B cell (primary cell): ENCODE measurements around the gene ADAM12. TPM values are rescaled to one million over a fixed set of nuclear protein-coding genes. Genes with fewer than 3 reads are reported as not detected.

Experiments
- ATAC-seq: fragments of 200-7000 bp; cut with Tn5 transposase; one replicate; pipeline ENCODE4 v1.10.0; 2021; ENCODE audit warnings: low read depth, mild to moderate bottlenecking, moderate number of reproducible peaks, moderate library complexity
- CTCF ChIA-PET: fragments of 350-600 bp; sonication (Branson Sonifier 250); formaldehyde crosslinking; loops from one replicate; lab custom pipeline; 2021; ENCODE audit warnings: antibody characterized with exemption, inconsistent platforms; lab: Charles Lee
- POLR2A ChIA-PET: fragments of 350-600 bp; sonication (Branson Sonifier 250); formaldehyde crosslinking; loops from one replicate; lab custom pipeline; 2021; ENCODE audit warnings: antibody characterized with exemption; lab: Charles Lee
- DNase-seq: peaks from one replicate; pipeline ENCODE4 v3.0.0; 2013
- H2AFZ ChIP-seq: 2 replicates; pipeline ENCODE4 v1.6.1; 2012; ENCODE audit warnings: mild to moderate bottlenecking, low read depth, low read length; ENCODE audit not compliant: insufficient read depth, poor library complexity, severe bottlenecking
- H3K27ac ChIP-seq, 2 donors: 1 replicate in 1 of 2; 2 replicates in 1 of 2; pipeline ENCODE4 v1.5.1; 2012 to 2013; ENCODE audit warnings: low read length in 2 of 2, mild to moderate bottlenecking in 2 of 2, moderate library complexity in 1 of 2
- H3K27me3 ChIP-seq, 4 experiments: fragments of 200-600 bp in 1 of 4; sonication (generic) in 1 of 4; replicated peaks in 1 of 4; 1 replicate in 2 of 4; 2 replicates in 2 of 4; pipeline versions ENCODE4 v1.6.1 to v1.7.0; 2013 to 2016; ENCODE audit warnings: low read length in 3 of 4, mild to moderate bottlenecking in 2 of 4, mixed read lengths in 1 of 4, moderate library complexity in 1 of 4; ENCODE audit not compliant: insufficient read depth in 4 of 4, control insufficient read depth in 3 of 4; ENCODE audit errors: control extremely low read depth in 1 of 4
- H3K36me3 ChIP-seq, 2 experiments: replicated peaks in 1 of 2; 1 replicate in 1 of 2; 2 replicates in 1 of 2; pipeline versions ENCODE4 v1.6.1 to v1.7.1; 2013; ENCODE audit warnings: low read length in 1 of 2; ENCODE audit not compliant: insufficient read depth in 2 of 2, control insufficient read depth in 1 of 2; ENCODE audit errors: control extremely low read depth in 1 of 2, extremely low read depth in 1 of 2
- H3K4me1 ChIP-seq, 2 donors: fragments of 200-600 bp in 1 of 2; sonication (generic) in 1 of 2; 1 replicate in 1 of 2; 2 replicates in 1 of 2; pipeline versions ENCODE4 v1.5.1 to v1.6.1; 2013 to 2017; ENCODE audit warnings: low read length in 2 of 2; ENCODE audit not compliant: control insufficient read depth in 2 of 2, insufficient read depth in 2 of 2
- H3K4me2 ChIP-seq: replicated peaks from 2 replicates; pipeline ENCODE3; 2012; ENCODE audit warnings: mild to moderate bottlenecking, low read depth, low read length; ENCODE audit not compliant: poor library complexity, severe bottlenecking
- H3K4me3 ChIP-seq, 5 experiments: fragments of 200-600 bp in 1 of 5; sonication (generic) in 1 of 5; 1 replicate in 3 of 5; 2 replicates in 2 of 5; pipeline versions ENCODE4 v1.5.1 to v1.7.0; 2011 to 2016; ENCODE audit warnings: low read length in 4 of 5, mild to moderate bottlenecking in 4 of 5, low read depth in 2 of 5, control low read depth in 1 of 5, moderate library complexity in 1 of 5; ENCODE audit not compliant: insufficient read depth in 1 of 5; ENCODE audit errors: control extremely low read depth in 1 of 5, extremely low read depth in 1 of 5
- H3K79me2 ChIP-seq: fragments of 200-600 bp; sonication (generic); one replicate; pipeline ENCODE4 v1.6.0; 2016; ENCODE audit warnings: low read length; ENCODE audit not compliant: control insufficient read depth, insufficient read depth
- H3K9ac ChIP-seq: fragments of 200-600 bp; sonication (generic); 2 replicates; pipeline ENCODE4 v1.6.1; 2017; ENCODE audit warnings: mild to moderate bottlenecking, low read length, moderate library complexity
- H3K9me3 ChIP-seq, 3 donors: one replicate each; pipeline versions ENCODE4 v1.6.1 to v1.7.1; 2013; ENCODE audit warnings: low read length in 2 of 3; ENCODE audit not compliant: control insufficient read depth in 2 of 3, insufficient read depth in 1 of 3; ENCODE audit errors: control extremely low read depth in 1 of 3
- H4K20me1 ChIP-seq: 2 replicates; pipeline ENCODE4 v1.6.0; 2012; ENCODE audit warnings: mild to moderate bottlenecking, low read length; ENCODE audit not compliant: insufficient read depth, control insufficient read depth, poor library complexity, severe bottlenecking
- H3K27ac Mint-ChIP-seq: one replicate; pipeline ENCODE4 v1.8.0; 2021; ENCODE audit warnings: mixed read lengths
- H3K27me3 Mint-ChIP-seq: one replicate; pipeline ENCODE4 v1.8.0; 2021; ENCODE audit warnings: mixed read lengths
- H3K4me1 Mint-ChIP-seq: one replicate; pipeline ENCODE4 v1.8.0; 2021; ENCODE audit warnings: mixed read lengths
- H3K4me3 Mint-ChIP-seq: one replicate; pipeline ENCODE4 v1.8.0; 2021; ENCODE audit warnings: mixed read lengths
- H3K9me3 Mint-ChIP-seq: one replicate; pipeline ENCODE4 v1.8.0; 2022; ENCODE audit warnings: mixed read lengths; ENCODE audit not compliant: insufficient read depth
- CTCF ChIP-seq: fragments of 200-600 bp; IDR thresholded peaks from one replicate; pipeline ENCODE4 v1.8.0; 2022; ENCODE audit warnings: antibody characterized with exemption, mild to moderate bottlenecking
- EZH2 ChIP-seq: IDR thresholded peaks from 2 replicates; pipeline ENCODE4 v1.6.1; 2012; ENCODE audit warnings: borderline replicate concordance, low read depth, mild to moderate bottlenecking, moderate library complexity, low read length; ENCODE audit not compliant: insufficient read depth, poor library complexity, severe bottlenecking
- WGBS: methylation state at CpG from one replicate; pipeline ENCODE4 v1.1.5; 2013; ENCODE audit warnings: missing lambda C conversion rate; ENCODE audit not compliant: insufficient coverage; 5-methylcytosine and 5-hydroxymethylcytosine counted together
- intact Hi-C: fragments of 100-400 bp; cut with micrococcal nuclease; formaldehyde crosslinking; loops from one replicate; pipeline ENCODE4 v1.10.0; 2022
- polyA plus RNA-seq: library from polyadenylated mRNA; depleted of rRNA; stranded (reverse); fragments of >200 nt; gene quantifications from 2 replicates; pipeline ENCODE4 v1.2.3, GENCODE V29; 2012
- total RNA-seq, 2 donors: library from RNA; stranded (reverse); fragments of 120-200 nt in 1 of 2; gene quantifications; 1 replicate in 1 of 2; 2 replicates in 1 of 2; pipeline versions ENCODE4 v1.2.3 to v1.2.4, GENCODE V29; 2013 to 2022

Gene ADAM12
- total and polyA plus RNA-seq, 2 donors (not counting 1 experiment from before 2014, with no cell fraction given) = 0.01 to 0.22 TPM

DNA sequence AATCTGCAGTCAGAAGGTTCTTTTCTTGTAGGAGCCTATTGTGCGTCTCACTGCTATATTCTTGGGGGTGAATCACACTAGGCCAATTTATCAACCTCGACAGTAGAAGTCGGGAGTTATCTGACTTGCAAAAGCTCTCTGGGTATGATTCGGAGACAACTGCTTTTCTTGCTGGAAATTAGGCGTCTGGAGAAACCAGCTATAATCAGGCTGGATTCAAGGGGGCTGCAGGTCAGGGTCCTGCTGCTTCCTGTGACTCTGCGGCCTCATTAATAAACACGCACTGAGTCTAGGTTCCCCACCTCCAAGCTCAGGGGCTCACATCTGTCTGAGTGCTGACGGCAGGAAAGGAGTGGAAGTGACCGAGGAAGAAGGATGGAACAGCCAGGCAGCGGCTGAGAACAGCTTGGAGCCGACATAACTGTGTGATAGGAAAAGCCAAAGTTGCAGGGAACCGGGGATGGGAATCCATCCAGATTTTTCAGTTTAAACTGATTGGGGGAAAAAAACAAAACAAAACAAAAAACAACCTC is 307.3 kb downstream of the ADAM12 start:
- Histone ChIP-seq H3K4me1 (no peaks in the 10 kb centered on the region), H3K9me3 (no peaks in the 10 kb centered on the region), H3K27ac (no peak overlapping the region), H4K20me1 (no peaks in the 10 kb centered on the region), H3K36me3 (no peaks in the 10 kb centered on the region), H3K79me2 (no peaks in the 10 kb centered on the region), H3K9ac (no peak overlapping the region), H3K27me3 (peaks cover 0 to 5% (median 2%) of the 10 kb centered on the region in 4 experiments), H2AFZ (no peak overlapping the region), H3K4me2 (no peak overlapping the region), H3K4me3 (no peak overlapping the region)
- WGBS = 80% methylated on average over 8 of the region's 12 CpGs
- TF ChIP-seq EZH2 (no peak), CTCF (no peak)
- ChIA-PET POLR2A (no interaction called here), CTCF (no interaction called here)
- DNase-seq (no peak), ATAC-seq (no peak)
- Mint-ChIP-seq H3K4me1 (no peaks in the 10 kb centered on the region), H3K9me3 (peaks cover 3% of the 10 kb centered on the region), H3K27ac (no peak overlapping the region), H3K4me3 (no peak overlapping the region), H3K27me3 (peaks cover 34% of the 10 kb centered on the region)
- intact Hi-C loops = no loop called here

- peaks cover 32% of the 10 kb centered on the region for H3K27me3 Mint-ChIP-seq
- no peaks in the 10 kb centered on the region for H4K20me1 ChIP-seq
- WGBS = 100% methylated on average over 3 of the region's 7 CpGs
- no peaks in the 10 kb centered on the region for H3K4me1 Mint-ChIP-seq
- ATAC-seq = no peak
- H3K27ac ChIP-seq = no peak overlapping the region
- no peaks in the 10 kb centered on the region for H3K79me2 ChIP-seq
- H3K27me3 ChIP-seq = peaks cover 0 to 10% (median 2%) of the 10 kb centered on the region in 4 experiments
- ChIA-PET POLR2A (no interaction called here), CTCF (no interaction called here)
- no peak overlapping the region for H3K9ac ChIP-seq
- intact Hi-C loops = no loop called here
- no peak overlapping the region for H3K4me3 Mint-ChIP-seq
- H2AFZ ChIP-seq = no peak overlapping the region
- TF ChIP-seq EZH2 (no peak), CTCF (no peak)
- H3K4me1 ChIP-seq = no peaks in the 10 kb centered on the region
- no peak overlapping the region for H3K4me2 ChIP-seq
- no peak for DNase-seq
- H3K9me3 Mint-ChIP-seq = peaks cover 3% of the 10 kb centered on the region
- no peak overlapping the region for H3K4me3 ChIP-seq
- H3K27ac Mint-ChIP-seq = no peak overlapping the region
- no peaks in the 10 kb centered on the region for H3K36me3 ChIP-seq
- H3K9me3 ChIP-seq = no peaks in the 10 kb centered on the region
These were observed 307.9 kb downstream of the ADAM12 start for GRCh38 chr10:126080291-126080825.
